KMS-11 (cell line): Measurements from ENCODE around the gene RXRA.

Experiments used
- H2AFZ ChIP-seq: fragments of 200-600 bp; sonication (generic); 2 replicates; pipeline ENCODE4 v1.6.1; 2016; ENCODE audit warnings: antibody characterized with exemption, mixed run types, low read depth
- H3K27ac ChIP-seq: fragments of 200-600 bp; sonication (generic); 2 replicates; pipeline ENCODE4 v1.6.1; 2016; ENCODE audit warnings: mild to moderate bottlenecking, mixed run types
- H3K27me3 ChIP-seq: fragments of 200-600 bp; sonication (generic); 2 replicates; pipeline ENCODE4 v1.6.1; 2017; ENCODE audit warnings: mild to moderate bottlenecking, low read depth, mixed run types, moderate library complexity; ENCODE audit not compliant: insufficient read depth
- H3K36me3 ChIP-seq: fragments of 200-600 bp; sonication (generic); 2 replicates; pipeline ENCODE4 v1.6.1; 2017; ENCODE audit warnings: mild to moderate bottlenecking, mixed run types; ENCODE audit not compliant: insufficient read depth
- H3K4me1 ChIP-seq: fragments of 200-600 bp; sonication (generic); 2 replicates; pipeline ENCODE4 v1.6.1; 2016; ENCODE audit warnings: mild to moderate bottlenecking, low read depth, mixed run types; ENCODE audit not compliant: poor library complexity, severe bottlenecking
- H3K4me2 ChIP-seq: fragments of 200-600 bp; sonication (generic); 2 replicates; pipeline ENCODE4 v1.7.0; 2016; ENCODE audit warnings: mild to moderate bottlenecking, mixed run types
- H3K4me3 ChIP-seq: fragments of 200-600 bp; sonication (generic); IDR thresholded peaks from 2 replicates; pipeline ENCODE4 v1.6.1; 2017; ENCODE audit warnings: low read depth, low read length, mixed read lengths; ENCODE audit not compliant: insufficient read depth
- H3K79me2 ChIP-seq: fragments of 200-600 bp; sonication (generic); 2 replicates; pipeline ENCODE4 v1.6.1; 2016; ENCODE audit warnings: low read depth, mixed run types; ENCODE audit not compliant: insufficient read depth
- H3K9ac ChIP-seq: fragments of 200-600 bp; sonication (generic); 2 replicates; pipeline ENCODE4 v1.6.1; 2016; ENCODE audit warnings: mild to moderate bottlenecking, mixed run types
- H4K20me1 ChIP-seq: fragments of 200-600 bp; sonication (generic); 2 replicates; pipeline ENCODE4 v1.6.1; 2016; ENCODE audit warnings: mild to moderate bottlenecking, mixed run types; ENCODE audit not compliant: insufficient read depth
- TF ChIP-seq, protein P1 (sequence below): fragments of 200-600 bp; sonication (generic); conservative IDR thresholded peaks from 2 replicates; pipeline ENCODE4 v1.6.1; 2017; ENCODE audit warnings: low read depth, mild to moderate bottlenecking, antibody characterized with exemption, low read length, moderate library complexity, mixed read lengths

The RXRA gene

GRCh38 chr9:134295746-134296250 is 30.5 kb upstream of the RXRA start:
- H3K27me3 ChIP-seq: no peaks in the 10 kb centered on the region; the same call in 1 of the 2 replicates

GRCh38 chr9:134296301-134297082 is 29.8 kb upstream of the RXRA start:
- H3K27ac ChIP-seq: no peak overlapping the region
- TF ChIP-seq, protein P1, sequence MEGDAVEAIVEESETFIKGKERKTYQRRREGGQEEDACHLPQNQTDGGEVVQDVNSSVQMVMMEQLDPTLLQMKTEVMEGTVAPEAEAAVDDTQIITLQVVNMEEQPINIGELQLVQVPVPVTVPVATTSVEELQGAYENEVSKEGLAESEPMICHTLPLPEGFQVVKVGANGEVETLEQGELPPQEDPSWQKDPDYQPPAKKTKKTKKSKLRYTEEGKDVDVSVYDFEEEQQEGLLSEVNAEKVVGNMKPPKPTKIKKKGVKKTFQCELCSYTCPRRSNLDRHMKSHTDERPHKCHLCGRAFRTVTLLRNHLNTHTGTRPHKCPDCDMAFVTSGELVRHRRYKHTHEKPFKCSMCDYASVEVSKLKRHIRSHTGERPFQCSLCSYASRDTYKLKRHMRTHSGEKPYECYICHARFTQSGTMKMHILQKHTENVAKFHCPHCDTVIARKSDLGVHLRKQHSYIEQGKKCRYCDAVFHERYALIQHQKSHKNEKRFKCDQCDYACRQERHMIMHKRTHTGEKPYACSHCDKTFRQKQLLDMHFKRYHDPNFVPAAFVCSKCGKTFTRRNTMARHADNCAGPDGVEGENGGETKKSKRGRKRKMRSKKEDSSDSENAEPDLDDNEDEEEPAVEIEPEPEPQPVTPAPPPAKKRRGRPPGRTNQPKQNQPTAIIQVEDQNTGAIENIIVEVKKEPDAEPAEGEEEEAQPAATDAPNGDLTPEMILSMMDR: no peak
- H3K36me3 ChIP-seq: no peaks in the 10 kb centered on the region
- no peak overlapping the region for H3K9ac ChIP-seq
- no peaks in the 10 kb centered on the region; the same call in 1 of the 2 replicates for H3K27me3 ChIP-seq
- H2AFZ ChIP-seq: no peak overlapping the region
- H3K4me3 ChIP-seq: no peak overlapping the region
- H3K4me2 ChIP-seq: no peak overlapping the region
- peaks cover 13% of the 10 kb centered on the region for H3K4me1 ChIP-seq
- no peaks in the 10 kb centered on the region for H4K20me1 ChIP-seq
- no peaks in the 10 kb centered on the region for H3K79me2 ChIP-seq

More at GRCh38 chr9:134295746-134296250, 30.5 kb upstream of the RXRA start:
- no peak overlapping the region for H2AFZ ChIP-seq
- H3K9ac ChIP-seq: no peak overlapping the region
- no peaks in the 10 kb centered on the region for H3K36me3 ChIP-seq
- H3K4me2 ChIP-seq: no peak overlapping the region
- H3K27ac ChIP-seq: no peak overlapping the region
- H3K4me1 ChIP-seq: peaks cover 8% of the 10 kb centered on the region
- no peaks in the 10 kb centered on the region for H3K79me2 ChIP-seq
- TF ChIP-seq, protein P1: no peak
- H3K4me3 ChIP-seq: no peak overlapping the region
- H4K20me1 ChIP-seq: no peaks in the 10 kb centered on the region

DNA sequence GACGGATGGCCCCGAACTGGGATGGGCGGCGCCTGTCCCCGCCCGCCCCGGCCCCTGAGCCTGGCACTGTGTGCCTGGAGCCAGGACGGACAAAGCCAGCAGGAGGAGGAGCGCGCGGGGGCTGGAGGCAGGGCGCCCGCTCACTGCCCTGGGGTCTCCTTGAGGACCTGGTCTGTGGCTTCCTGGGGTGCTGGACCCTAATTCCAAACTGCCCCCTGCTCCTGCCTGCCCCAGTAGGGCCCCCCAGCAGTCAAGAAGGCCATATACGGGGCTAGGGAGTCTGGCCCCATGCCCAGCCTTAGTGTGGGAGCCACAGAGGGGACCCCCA is 29.2 kb upstream of the RXRA start:
- TF ChIP-seq, protein P1: no peak
- no peak overlapping the region for H3K4me3 ChIP-seq
- H2AFZ ChIP-seq: no peak overlapping the region
- no peak overlapping the region for H3K27ac ChIP-seq
- no peak overlapping the region for H3K9ac ChIP-seq
- H4K20me1 ChIP-seq: no peaks in the 10 kb centered on the region
- no peaks in the 10 kb centered on the region for H3K36me3 ChIP-seq
- H3K4me2 ChIP-seq: no peak overlapping the region
- peaks cover 19% of the 10 kb centered on the region for H3K4me1 ChIP-seq
- H3K27me3 ChIP-seq: no peaks in the 10 kb centered on the region; the same call in 1 of the 2 replicates
- no peaks in the 10 kb centered on the region for H3K79me2 ChIP-seq

- Histone ChIP-seq H3K9ac (no peak overlapping the region), H3K4me2 (no peak overlapping the region), H3K36me3 (no peaks in the 10 kb centered on the region), H3K27ac (no peak overlapping the region), H3K4me3 (no peak overlapping the region), H2AFZ (no peak overlapping the region), H3K79me2 (no peaks in the 10 kb centered on the region), H3K27me3 (no peaks in the 10 kb centered on the region; the same call in 1 of the 2 replicates), H3K4me1 (peaks cover 24% of the 10 kb centered on the region), H4K20me1 (no peaks in the 10 kb centered on the region)
- TF ChIP-seq, protein P1: no peak
These were observed 28.7 kb upstream of the RXRA start for GRCh38 chr9:134297576-134297975.
